ENCODE data around the gene AP1G2. TPM values are rescaled to one million over a fixed set of nuclear protein-coding genes. Genes with fewer than 3 reads are reported as not detected.

AP1G2 gene
- total and polyA plus RNA-seq, 12 donors = 6.6 to 58.5 (median 10.8) TPM

GRCh38 chr14:23579739-23580138 lies 12.1 kb upstream of the AP1G2 start:
- H3K9me3 ChIP-seq = no peaks in the 10 kb centered on the region
- ATAC-seq (no peak), DNase-seq (no peak)
- intact Hi-C loops (cut with DNase I) = loop anchor here in 1 of 10 donors (10.0 kb wide), 1 partner anchor 355 kb away; no protein-coding TSS in a partner anchor
- no peak overlapping the region for H3K4me3 ChIP-seq
- TF ChIP-seq CTCF (IDR thresholded peaks at IDR 0.05) = no peak
- peaks cover 22 to 73% (median 65%) of the 10 kb centered on the region in 7 donors for H3K27me3 ChIP-seq
- H3K4me1 ChIP-seq = peaks cover 0 to 16% (median 9%) of the 10 kb centered on the region in 9 donors
- no peaks in the 10 kb centered on the region for H3K36me3 ChIP-seq
- H3K27ac ChIP-seq = no peak overlapping the region

GRCh38 chr14:23579311-23579630 lies 11.7 kb upstream of the AP1G2 start:
- TF ChIP-seq CTCF (IDR thresholded peaks at IDR 0.05) = no peak
- intact Hi-C loops (cut with DNase I) = no loop called here
- H3K36me3 ChIP-seq = no peaks in the 10 kb centered on the region
- H3K27ac ChIP-seq = no peak overlapping the region
- ATAC-seq = no peak
- peaks cover 0 to 16% (median 9%) of the 10 kb centered on the region in 9 donors for H3K4me1 ChIP-seq
- H3K4me3 ChIP-seq = no peak overlapping the region
- no peak for DNase-seq
- WGBS, 2 donors = 51 to 53% methylated on average over 3 of the region's 3 CpGs
- H3K9me3 ChIP-seq = no peaks in the 10 kb centered on the region
- H3K27me3 ChIP-seq = peaks cover 22 to 77% (median 70%) of the 10 kb centered on the region in 7 donors

GRCh38 chr14:23578560-23579310 lies 11.1 kb upstream of the AP1G2 start, which contains the start of gene JPH4:
JPH4 (minus strand) TSS chr14:23578790; CDS start chr14:23577453, 1,337 bp downstream.
- Histone ChIP-seq H3K9me3 (no peaks in the 10 kb centered on the region), H3K27me3 (peaks cover 22 to 80% (median 73%) of the 10 kb centered on the region in 7 donors), H3K27ac (no peak within 1 kb of the TSS), H3K4me1 (peaks cover 0 to 16% (median 9%) of the 10 kb centered on the region in 9 donors), H3K36me3 (no peaks in the 10 kb centered on the region), H3K4me3 (peak within 1 kb of the TSS in 3 of 10 donors; percentile 32 to 41 (median 40))
- DNase-seq (no peak), ATAC-seq (peak in 3 of 8 donors; percentile 17 to 29 (median 25))
- WGBS, 2 donors = 7 to 10% methylated on average over 18 of the region's 18 CpGs
- intact Hi-C loops (cut with DNase I) = no loop called here
- no peak for TF ChIP-seq CTCF (IDR thresholded peaks at IDR 0.05)

- TF ChIP-seq CTCF (IDR thresholded peaks at IDR 0.05) = no peak
- H3K4me3 ChIP-seq = peak overlapping the region in 4 of 10 donors; percentile 31 to 41 (median 36)
- intact Hi-C loops (cut with DNase I) = no loop called here
- H3K27me3 ChIP-seq = peaks cover 22 to 88% (median 78%) of the 10 kb centered on the region in 7 donors
- no peak overlapping the region for H3K27ac ChIP-seq
- WGBS, 2 donors = 1% methylated on average over 23 to 24 of the region's 24 CpGs
- DNase-seq (no peak), ATAC-seq (no peak)
- H3K4me1 ChIP-seq = peaks cover 0 to 19% (median 9%) of the 10 kb centered on the region in 9 donors
- no peaks in the 10 kb centered on the region for H3K36me3 ChIP-seq
- no peaks in the 10 kb centered on the region for H3K9me3 ChIP-seq
Observed at GRCh38 chr14:23577710-23578392, 10.3 kb upstream of the AP1G2 start.

Data from heart right ventricle (tissue), 16 donors.